ENCODE results near the gene DCXR.

DCXR gene

GRCh38 chr17:82052638-82053059 lies 15.2 kb upstream of the DCXR start:
- peak overlapping the region; percentile 81 for H3K9ac ChIP-seq (ENCODE audit: low read depth, low read length)
- peak overlapping the region; percentile 96 for H3K4me3 ChIP-seq (ENCODE audit: low read length)
- no peak overlapping the region for H3K27ac ChIP-seq (ENCODE audit: low read depth, low read length)
- peaks cover 60% of the 10 kb centered on the region for H3K36me3 ChIP-seq (ENCODE audit: insufficient read depth, low read length)
- no peaks in the 10 kb centered on the region for H3K9me3 ChIP-seq (ENCODE audit: insufficient read depth, low read depth, low read length)
- H3K4me1 ChIP-seq (ENCODE audit: insufficient read depth, low read length), result no peaks in the 10 kb centered on the region
- 34% methylated on average over 19 of the region's 19 CpGs for WGBS
- H3K27me3 ChIP-seq (ENCODE audit: insufficient read depth, low read length), result no peaks in the 10 kb centered on the region

- Histone ChIP-seq H3K4me1 (ENCODE audit: insufficient read depth, low read length) (no peaks in the 10 kb centered on the region), H3K36me3 (ENCODE audit: insufficient read depth, low read length) (peaks cover 60% of the 10 kb centered on the region), H3K4me3 (ENCODE audit: low read length) (peak within 1 kb of the TSS; percentile 96), H3K27me3 (ENCODE audit: insufficient read depth, low read length) (no peaks in the 10 kb centered on the region), H3K9ac (ENCODE audit: low read depth, low read length) (peak within 1 kb of the TSS; percentile 81), H3K9me3 (ENCODE audit: insufficient read depth, low read depth, low read length) (no peaks in the 10 kb centered on the region), H3K27ac (ENCODE audit: low read depth, low read length) (no peak within 1 kb of the TSS)
- under 1% methylated on average over 94 of the region's 94 CpGs for WGBS
Observed at GRCh38 chr17:82051776-82052637, 14.5 kb upstream of the DCXR start, which contains the start of the genes GPS1 and RFNG. TSS of gene GPS1 (plus strand) at chr17:82051898. CDS start at chr17:82051932, 34 bp downstream. TSS of gene RFNG (minus strand) at chr17:82051811. CDS start at chr17:82051766, 45 bp downstream.

- WGBS, result 19% methylated on average over 79 of the region's 79 CpGs
- no peak overlapping the region for H3K27ac ChIP-seq (ENCODE audit: low read depth, low read length)
Observed at GRCh38 chr17:82050761-82051641, 13.5 kb upstream of the DCXR start.

GRCh38 chr17:82050152-82050760 lies 12.8 kb upstream of the DCXR start:
- Histone ChIP-seq H3K27ac (ENCODE audit: low read depth, low read length) (no peak overlapping the region), H3K27me3 (ENCODE audit: insufficient read depth, low read length) (no peaks in the 10 kb centered on the region), H3K4me3 (ENCODE audit: low read length) (peak overlapping the region; percentile 96), H3K4me1 (ENCODE audit: insufficient read depth, low read length) (no peaks in the 10 kb centered on the region), H3K9ac (ENCODE audit: low read depth, low read length) (peak overlapping the region; percentile 20; the same call in 1 of the 2 replicates), H3K36me3 (ENCODE audit: insufficient read depth, low read length) (peaks cover 50% of the 10 kb centered on the region), H3K9me3 (ENCODE audit: insufficient read depth, low read depth, low read length) (no peaks in the 10 kb centered on the region)
- WGBS, result 94% methylated on average over 28 of the region's 28 CpGs

More at GRCh38 chr17:82050761-82051641, 13.5 kb upstream of the DCXR start:
- Histone ChIP-seq H3K4me1 (ENCODE audit: insufficient read depth, low read length) (no peaks in the 10 kb centered on the region), H3K9me3 (ENCODE audit: insufficient read depth, low read depth, low read length) (no peaks in the 10 kb centered on the region), H3K27me3 (ENCODE audit: insufficient read depth, low read length) (no peaks in the 10 kb centered on the region), H3K36me3 (ENCODE audit: insufficient read depth, low read length) (peaks cover 56% of the 10 kb centered on the region), H3K4me3 (ENCODE audit: low read length) (peak overlapping the region; percentile 96), H3K9ac (ENCODE audit: low read depth, low read length) (peak overlapping the region; percentile 20)

GRCh38 chr17:82049521-82049971 lies 12.0 kb upstream of the DCXR start:
- peaks cover 43% of the 10 kb centered on the region for H3K36me3 ChIP-seq (ENCODE audit: insufficient read depth, low read length)
- H3K4me3 ChIP-seq (ENCODE audit: low read length), result no peak overlapping the region
- no peak overlapping the region for H3K27ac ChIP-seq (ENCODE audit: low read depth, low read length)
- H3K9ac ChIP-seq (ENCODE audit: low read depth, low read length), result no peak overlapping the region
- H3K4me1 ChIP-seq (ENCODE audit: insufficient read depth, low read length), result no peaks in the 10 kb centered on the region
- 94% methylated on average over 16 of the region's 16 CpGs for WGBS
- no peaks in the 10 kb centered on the region for H3K27me3 ChIP-seq (ENCODE audit: insufficient read depth, low read length)
- no peaks in the 10 kb centered on the region for H3K9me3 ChIP-seq (ENCODE audit: insufficient read depth, low read depth, low read length)

GRCh38 chr17:82049106-82049505 lies 11.6 kb upstream of the DCXR start:
- Histone ChIP-seq H3K9ac (ENCODE audit: low read depth, low read length) (no peak overlapping the region), H3K4me1 (ENCODE audit: insufficient read depth, low read length) (no peaks in the 10 kb centered on the region), H3K9me3 (ENCODE audit: insufficient read depth, low read depth, low read length) (no peaks in the 10 kb centered on the region), H3K4me3 (ENCODE audit: low read length) (no peak overlapping the region), H3K36me3 (ENCODE audit: insufficient read depth, low read length) (peaks cover 39% of the 10 kb centered on the region), H3K27me3 (ENCODE audit: insufficient read depth, low read length) (no peaks in the 10 kb centered on the region), H3K27ac (ENCODE audit: low read depth, low read length) (no peak overlapping the region)
- 96% methylated on average over 8 of the region's 8 CpGs for WGBS

GRCh38 chr17:82048571-82048971 lies 11.1 kb upstream of the DCXR start:
- Histone ChIP-seq H3K9ac (ENCODE audit: low read depth, low read length) (no peak overlapping the region), H3K4me3 (ENCODE audit: low read length) (no peak overlapping the region), H3K27ac (ENCODE audit: low read depth, low read length) (no peak overlapping the region), H3K36me3 (ENCODE audit: insufficient read depth, low read length) (peaks cover 33% of the 10 kb centered on the region), H3K4me1 (ENCODE audit: insufficient read depth, low read length) (0 out of 2 replicates have a peak, but pooled peaks cover 3% of the 10 kb centered on the region), H3K27me3 (ENCODE audit: insufficient read depth, low read length) (no peaks in the 10 kb centered on the region), H3K9me3 (ENCODE audit: insufficient read depth, low read depth, low read length) (no peaks in the 10 kb centered on the region)
- WGBS, result 91% methylated on average over 20 of the region's 20 CpGs

GRCh38 chr17:82047914-82048570 lies 10.5 kb upstream of the DCXR start:
- Histone ChIP-seq H3K4me3 (ENCODE audit: low read length) (no peak overlapping the region), H3K27ac (ENCODE audit: low read depth, low read length) (no peak overlapping the region), H3K9me3 (ENCODE audit: insufficient read depth, low read depth, low read length) (no peaks in the 10 kb centered on the region), H3K4me1 (ENCODE audit: insufficient read depth, low read length) (peaks cover 7% of the 10 kb centered on the region), H3K27me3 (ENCODE audit: insufficient read depth, low read length) (no peaks in the 10 kb centered on the region), H3K36me3 (ENCODE audit: insufficient read depth, low read length) (peaks cover 29% of the 10 kb centered on the region), H3K9ac (ENCODE audit: low read depth, low read length) (no peak overlapping the region)
- 94% methylated on average over 25 of the region's 25 CpGs for WGBS

GRCh38 chr17:82047379-82047778 lies 9.9 kb upstream of the DCXR start:
- Histone ChIP-seq H3K4me1 (ENCODE audit: insufficient read depth, low read length) (peaks cover 7% of the 10 kb centered on the region), H3K9ac (ENCODE audit: low read depth, low read length) (no peak overlapping the region), H3K27me3 (ENCODE audit: insufficient read depth, low read length) (no peaks in the 10 kb centered on the region), H3K36me3 (ENCODE audit: insufficient read depth, low read length) (peaks cover 29% of the 10 kb centered on the region), H3K27ac (ENCODE audit: low read depth, low read length) (no peak overlapping the region), H3K4me3 (ENCODE audit: low read length) (no peak overlapping the region), H3K9me3 (ENCODE audit: insufficient read depth, low read depth, low read length) (no peaks in the 10 kb centered on the region)
- WGBS, result 93% methylated on average over 24 of the region's 24 CpGs

GRCh38 chr17:82046903-82047302 lies 9.4 kb upstream of the DCXR start:
- Histone ChIP-seq H3K4me1 (ENCODE audit: insufficient read depth, low read length) (peaks cover 7% of the 10 kb centered on the region), H3K9me3 (ENCODE audit: insufficient read depth, low read depth, low read length) (no peaks in the 10 kb centered on the region), H3K27ac (ENCODE audit: low read depth, low read length) (no peak overlapping the region), H3K36me3 (ENCODE audit: insufficient read depth, low read length) (peaks cover 29% of the 10 kb centered on the region), H3K27me3 (ENCODE audit: insufficient read depth, low read length) (no peaks in the 10 kb centered on the region), H3K9ac (ENCODE audit: low read depth, low read length) (no peak overlapping the region), H3K4me3 (ENCODE audit: low read length) (no peak overlapping the region)
- 96% methylated on average over 21 of the region's 21 CpGs for WGBS

Data from HUES64 (cell line).